Ecto neural progenitor cell (in vitro differentiated cells): ENCODE measurements around the gene GREM2.

ENCODE experiments used
- DNase-seq: peaks from one replicate; pipeline ENCODE4 v3.0.0-alpha.2; 2018; ENCODE audit warnings: low spot score

The GREM2 gene

GRCh38 chr1:240559781-240560180, 52.2 kb downstream of the GREM2 start:
- DNase-seq = no peak

DNA sequence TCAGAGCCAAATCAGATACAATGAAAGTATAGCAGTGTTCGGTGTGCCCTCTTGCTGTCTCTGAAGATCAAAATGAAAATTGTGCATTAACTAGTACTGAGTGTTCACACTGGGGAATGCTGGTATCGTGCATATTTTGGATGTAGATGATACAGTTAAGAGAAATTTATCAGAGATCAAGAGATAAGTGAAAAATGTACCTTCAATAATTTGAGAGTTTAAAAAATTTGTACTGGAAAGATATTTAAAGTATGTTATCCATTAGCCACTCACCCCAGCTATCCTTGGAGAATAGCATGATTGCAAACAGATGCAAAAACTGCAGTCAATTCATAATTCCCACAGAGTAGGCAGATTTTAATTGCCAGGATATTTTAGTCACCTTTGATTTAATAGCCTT, 56.4 kb downstream of the GREM2 start:
- DNase-seq = no peak

GRCh38 chr1:240553351-240553750, 58.6 kb downstream of the GREM2 start:
- no peak for DNase-seq

DNA sequence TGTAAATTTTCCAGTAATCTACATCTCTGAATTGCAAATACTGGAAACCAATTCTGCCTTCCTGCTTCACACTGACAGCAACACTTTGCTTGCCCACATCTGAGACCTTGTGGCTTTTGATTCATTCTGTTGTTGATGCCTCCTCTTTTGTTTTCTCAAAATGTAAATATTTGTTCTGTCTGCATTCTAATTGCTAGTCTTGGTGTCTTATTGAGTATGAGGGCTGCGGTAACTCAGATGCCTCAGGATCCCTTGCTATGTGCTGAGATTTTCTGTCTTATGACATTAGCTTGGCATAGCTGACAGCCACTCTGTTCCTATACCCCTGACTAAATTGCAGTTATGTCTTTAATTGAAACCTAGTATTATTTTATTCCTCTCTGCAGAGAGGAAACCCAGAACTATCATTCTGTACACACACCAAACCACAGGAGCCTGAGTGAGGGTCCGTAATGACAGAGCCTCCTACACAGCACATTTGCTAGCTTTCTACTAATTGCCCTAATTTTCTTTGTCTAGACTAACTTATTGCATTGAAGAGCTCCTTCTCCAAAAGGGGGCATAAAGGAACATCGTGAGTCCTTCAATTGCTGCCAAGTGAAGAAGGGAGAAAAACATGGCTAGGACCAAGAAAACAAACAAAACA, 72.1 kb downstream of the GREM2 start:
- no peak for DNase-seq

DNA sequence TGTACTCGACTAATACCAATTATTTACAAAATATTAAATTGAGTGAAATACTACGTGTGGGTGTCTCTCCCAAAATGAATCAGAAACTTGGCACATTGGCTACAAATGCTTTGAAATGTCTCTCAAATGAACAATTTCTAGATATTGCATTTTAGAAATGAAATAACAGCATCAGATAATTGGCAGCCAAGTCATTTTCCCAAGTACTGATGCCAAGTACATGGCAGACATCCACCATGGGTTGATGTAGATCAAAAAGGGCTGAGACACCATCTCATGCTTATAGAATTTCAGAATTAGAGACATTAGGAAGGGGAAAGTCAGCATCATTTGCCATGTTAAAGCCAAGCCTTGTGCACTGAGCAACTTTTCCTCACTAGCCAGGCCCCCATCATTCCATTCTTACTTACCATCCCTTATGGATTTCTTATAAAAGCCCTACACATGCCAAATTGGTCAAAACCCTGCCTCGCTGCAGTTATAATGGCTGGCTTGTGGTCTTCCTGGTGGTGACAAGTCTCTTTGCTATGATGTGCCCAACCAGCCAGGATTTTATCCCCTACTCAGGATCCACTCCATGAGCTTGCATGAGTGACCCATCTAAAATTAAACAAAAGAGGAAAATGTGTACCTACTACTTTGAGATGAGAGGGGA, 73.1 kb downstream of the GREM2 start:
- DNase-seq = no peak

DNA sequence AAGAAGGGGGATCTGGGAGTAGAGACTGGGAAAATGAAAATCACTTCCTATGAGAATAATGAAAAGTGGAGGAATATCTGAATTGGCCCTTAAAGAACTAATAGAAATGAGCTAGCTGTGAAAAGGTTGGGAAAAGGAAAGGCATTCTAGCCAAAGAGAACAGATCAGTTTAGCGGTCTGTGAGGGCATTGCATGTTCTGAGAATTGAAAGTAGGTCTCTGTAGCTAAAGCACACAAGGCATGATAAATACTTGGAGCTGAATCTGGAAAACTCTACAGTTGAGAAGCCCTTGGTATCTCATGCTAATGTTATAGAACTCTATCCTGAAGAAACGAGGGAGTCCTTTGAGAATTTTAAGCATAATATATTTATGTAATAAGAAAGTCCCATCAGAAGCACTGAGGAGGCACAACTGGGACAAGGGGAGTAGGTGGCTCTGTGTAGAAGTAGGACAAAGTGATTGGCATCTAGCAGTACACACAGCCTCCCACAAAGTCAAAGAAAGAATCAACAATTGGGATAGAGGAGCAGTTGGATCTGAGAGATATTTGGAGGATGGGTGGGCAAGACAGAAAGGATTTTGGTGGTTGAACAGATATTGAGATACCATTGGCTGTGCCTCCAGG, 78.7 kb downstream of the GREM2 start:
- no peak for DNase-seq

DNA sequence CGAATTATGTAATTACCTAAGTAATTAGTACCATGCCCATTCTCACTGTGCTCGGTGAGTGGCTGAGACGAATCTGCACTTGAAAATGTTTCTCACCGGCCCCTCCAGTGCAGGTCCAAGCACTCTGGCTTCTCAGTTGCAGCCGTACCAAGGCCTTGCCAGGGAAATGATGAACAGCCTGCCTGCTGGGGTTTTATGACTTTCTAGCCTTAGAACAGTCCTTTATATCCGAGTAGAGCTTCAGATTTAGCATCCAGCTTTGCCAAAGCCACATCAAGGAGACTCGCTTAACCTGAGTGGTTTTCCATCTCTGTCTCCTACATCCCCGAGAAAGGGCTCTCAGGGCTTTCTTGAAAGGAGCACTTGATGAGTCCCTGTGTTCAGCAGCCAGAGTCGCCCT, 83.4 kb downstream of the GREM2 start:
- no peak for DNase-seq

DNA sequence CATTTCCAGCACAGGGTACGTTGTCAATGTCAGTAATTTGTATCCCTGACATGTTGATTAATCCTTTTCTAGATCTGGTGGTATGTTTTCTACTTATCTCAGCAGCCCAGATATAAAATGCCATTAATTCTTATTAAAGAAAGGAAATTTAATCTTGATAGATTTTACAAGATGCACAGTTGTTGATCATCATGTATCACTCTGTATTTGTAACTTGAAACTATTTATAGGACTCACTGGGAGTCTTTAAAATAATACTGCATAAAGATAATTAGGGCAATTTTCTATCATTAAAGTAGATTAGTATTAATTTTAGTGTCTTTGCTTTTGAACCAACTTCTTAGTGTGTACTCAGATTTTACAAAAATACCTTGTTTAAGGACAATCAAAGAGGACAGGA, 84.9 kb downstream of the GREM2 start:
- DNase-seq = no peak

- peak; percentile 51 for DNase-seq
Observed at GRCh38 chr1:240526312-240526711, 85.6 kb downstream of the GREM2 start.

DNA sequence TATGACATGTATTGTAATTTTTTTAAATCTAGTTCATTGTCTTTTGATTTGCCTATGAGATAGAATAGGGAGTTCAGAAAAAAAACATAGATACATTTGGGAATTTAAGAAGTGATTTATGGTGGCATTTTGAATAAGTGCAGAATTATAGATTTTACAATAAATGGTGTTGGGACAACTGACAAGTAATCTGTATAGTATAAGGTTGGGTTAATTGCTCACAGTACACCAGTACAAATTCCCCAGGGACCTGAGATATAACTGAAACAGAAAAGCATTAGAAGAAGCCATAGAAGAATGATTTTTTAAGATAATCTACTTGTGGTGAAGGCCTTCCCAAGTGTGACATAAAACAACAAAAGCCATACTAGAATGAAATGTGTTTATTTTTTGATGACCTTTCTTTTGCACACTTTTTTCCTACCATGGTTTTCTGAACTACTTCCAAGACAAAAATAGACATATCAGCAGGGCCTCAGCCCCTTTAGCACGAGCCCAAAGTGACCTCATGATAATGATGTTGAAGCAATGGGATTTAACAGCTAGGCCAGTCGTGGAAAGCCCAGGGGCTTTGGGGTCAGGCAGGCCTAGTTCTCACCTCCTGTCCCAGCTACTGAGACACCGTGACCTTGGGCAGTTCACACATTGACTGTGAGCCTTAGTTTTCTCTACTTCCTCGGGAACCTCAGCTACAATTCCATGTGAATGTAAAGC, 87.4 kb downstream of the GREM2 start:
- no peak for DNase-seq

DNA sequence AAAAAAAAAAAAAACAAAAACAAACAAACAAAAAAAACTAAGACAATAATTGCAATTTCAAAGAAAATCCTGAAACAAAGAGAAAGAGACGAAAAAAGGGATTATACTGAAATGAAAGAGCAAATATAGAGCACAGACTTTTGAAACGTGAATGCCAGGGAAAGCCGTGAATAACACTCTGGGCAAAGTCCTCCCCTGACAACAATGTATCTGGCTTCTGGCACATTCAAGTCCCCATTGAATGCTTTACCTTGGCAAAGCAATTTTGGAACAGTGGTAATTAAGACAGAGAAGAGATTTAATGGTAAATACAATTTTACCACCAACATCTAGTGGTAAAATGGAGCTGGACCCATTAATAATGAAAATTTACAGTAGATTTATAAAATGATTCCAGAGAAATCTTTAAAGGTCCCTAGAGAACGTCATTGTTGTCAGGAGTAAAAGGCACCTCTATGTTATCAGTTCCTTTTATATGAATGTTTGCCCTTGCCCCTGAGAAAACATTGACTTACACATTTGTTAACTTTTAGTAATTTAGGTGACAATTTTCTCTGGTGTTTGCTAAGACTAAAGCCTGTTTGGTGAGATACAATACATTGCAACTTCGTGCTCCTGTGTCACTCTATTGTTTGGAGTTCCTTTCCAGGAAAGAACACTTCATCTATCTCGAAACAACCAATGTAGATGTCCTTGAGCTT, 89.7 kb downstream of the GREM2 start:
- DNase-seq = no peak

DNA sequence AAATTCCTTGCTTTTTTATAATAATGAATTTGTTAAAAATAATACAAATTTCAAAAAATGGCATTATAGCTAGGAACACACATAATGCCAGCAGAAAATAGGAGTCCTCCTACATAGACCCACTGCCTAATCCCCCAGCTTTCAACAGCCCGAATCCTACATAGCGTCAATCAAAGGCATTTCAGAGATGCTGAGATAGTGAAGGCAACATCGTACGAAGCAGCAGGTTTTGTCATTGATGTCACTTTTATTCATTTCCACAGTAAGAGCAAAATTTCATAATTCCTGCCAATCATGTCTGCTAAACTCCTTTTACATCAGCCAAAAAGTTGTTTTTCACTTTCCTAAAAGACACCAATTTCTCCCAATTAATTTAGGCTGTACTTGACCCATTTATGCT, 94.1 kb downstream of the GREM2 start:
- no peak for DNase-seq

DNA sequence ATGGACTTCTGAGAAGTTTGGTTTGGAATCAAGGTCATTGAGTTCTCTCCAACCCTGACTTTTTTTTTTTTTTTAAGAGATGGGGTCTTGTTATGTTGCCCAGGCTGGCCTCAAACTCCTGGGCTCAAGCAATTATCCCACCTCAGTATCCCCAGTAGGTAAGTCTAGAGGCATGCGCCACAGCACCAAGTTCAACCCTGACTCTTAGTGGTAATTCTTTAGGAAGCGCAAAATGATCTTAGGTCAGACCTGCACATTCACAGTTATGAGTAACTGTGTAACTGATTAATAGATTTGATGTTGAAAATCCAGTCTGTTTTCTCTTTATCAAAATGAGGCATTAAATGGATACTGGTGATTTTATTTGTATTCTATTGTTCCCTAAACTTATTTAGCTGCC, 95.9 kb downstream of the GREM2 start:
- no peak for DNase-seq

GRCh38 chr1:240515505-240515904, 96.5 kb downstream of the GREM2 start:
- DNase-seq = no peak

- DNase-seq = no peak
Observed at GRCh38 chr1:240511789-240512188, 100.2 kb downstream of the GREM2 start.

DNA sequence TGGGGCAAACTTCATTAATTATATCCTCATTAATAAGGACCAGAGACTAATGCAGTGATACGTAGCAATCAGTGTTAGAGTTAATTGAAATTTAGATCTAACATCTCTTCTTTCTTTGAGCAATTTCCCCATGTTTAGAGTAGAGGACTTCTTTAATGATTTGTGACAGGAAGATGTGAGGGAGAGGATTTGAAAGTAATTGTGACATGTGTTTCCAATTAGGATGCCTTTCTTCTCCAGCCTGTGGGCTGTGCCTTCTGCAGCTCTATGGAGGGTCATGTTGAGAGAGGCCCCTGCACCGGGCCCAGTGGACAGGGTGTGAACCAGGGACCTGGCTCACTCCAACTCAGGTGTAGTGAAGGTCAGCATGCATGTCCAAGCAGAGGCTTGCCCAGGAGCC, 103.0 kb downstream of the GREM2 start:
- DNase-seq = no peak

GRCh38 chr1:240508201-240508600, 103.8 kb downstream of the GREM2 start:
- no peak for DNase-seq

DNA sequence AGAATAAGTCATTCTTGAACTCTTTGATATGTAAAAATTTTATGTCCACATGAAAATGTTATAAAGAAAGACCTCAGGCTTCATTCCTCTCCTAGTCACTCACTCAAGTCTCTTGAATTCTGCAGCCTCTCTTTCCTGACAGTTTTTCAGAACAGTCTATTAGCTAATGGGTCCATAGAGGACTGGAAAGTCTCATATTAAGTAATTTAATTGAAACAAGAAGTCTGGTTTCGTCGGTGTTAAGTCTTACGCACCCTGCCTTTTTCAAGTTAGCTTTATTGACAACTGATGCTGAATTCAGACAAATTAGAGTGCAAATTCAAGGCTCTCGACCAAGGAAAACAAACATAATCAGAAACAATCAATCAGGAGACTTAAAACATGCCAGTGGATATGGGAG, 105.8 kb downstream of the GREM2 start:
- DNase-seq = no peak

GRCh38 chr1:240503558-240503957, 108.4 kb downstream of the GREM2 start:
- DNase-seq = no peak

DNA sequence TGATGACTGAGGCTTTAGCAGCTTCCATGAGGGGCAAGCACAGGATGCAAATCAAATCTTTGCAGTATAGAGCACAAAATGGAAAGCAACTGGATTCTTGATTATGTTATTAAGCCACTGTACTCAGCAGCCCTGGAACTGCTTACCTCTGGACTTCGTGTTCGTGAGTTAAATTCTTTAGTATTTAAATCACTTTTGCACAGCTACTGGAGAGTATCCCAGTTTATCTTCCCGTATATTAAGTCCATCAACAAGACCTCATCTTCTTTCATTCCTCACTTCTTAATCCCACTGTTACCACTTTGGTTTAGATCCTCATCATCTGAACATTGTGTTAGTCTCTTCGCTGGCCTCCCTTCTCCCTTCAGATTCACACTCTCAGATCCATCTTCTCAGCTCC, 108.9 kb downstream of the GREM2 start:
- DNase-seq = no peak

DNA sequence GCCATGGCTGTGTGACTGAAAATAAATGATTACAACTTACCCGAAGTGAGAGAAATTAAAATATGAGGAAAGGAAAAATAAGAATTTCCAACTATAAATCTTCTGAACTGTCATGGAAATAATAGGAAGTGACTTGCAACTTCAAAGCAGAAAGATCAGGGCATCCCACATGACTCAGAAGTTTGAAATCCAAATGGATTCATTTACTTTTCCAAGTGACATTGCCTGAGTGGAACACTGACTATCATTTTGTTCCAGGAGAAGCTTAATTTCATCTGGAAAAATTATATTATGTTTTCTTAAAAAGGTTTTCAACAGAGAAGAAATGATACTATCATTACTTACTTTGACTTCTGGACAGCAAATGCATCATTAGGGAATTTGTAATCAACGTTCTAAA, 110.8 kb downstream of the GREM2 start:
- DNase-seq = no peak

GRCh38 chr1:240500647-240501046, 111.3 kb downstream of the GREM2 start:
- no peak for DNase-seq
